Prostate gland (tissue), 2 donors: ENCODE data around the gene DCPS. TPM values are rescaled to one million over a fixed set of nuclear protein-coding genes. Genes with fewer than 3 reads are reported as not detected.

Experiments used
- DNase-seq: peaks from one replicate; pipeline ENCODE4 v3.0.0-alpha.2; 2019; ENCODE audit warnings: low spot score
- H3K27ac ChIP-seq, 2 donors: fragments of 200-600 bp; sonication (generic); 2 replicates each; pipeline ENCODE4 v1.5.1; 2017 to 2019
- H3K27me3 ChIP-seq: fragments of 200-600 bp; sonication (generic); replicated peaks from 2 replicates; pipeline ENCODE4 v1.5.1; 2019; ENCODE audit not compliant: insufficient read depth
- H3K36me3 ChIP-seq, 2 donors: fragments of 200-600 bp; sonication (generic); 1 replicate in 1 of 2; 2 replicates in 1 of 2; pipeline versions ENCODE4 v1.5.1 to v1.8.1; 2017 to 2019
- H3K4me1 ChIP-seq: fragments of 200-600 bp; sonication (generic); replicated peaks from 2 replicates; pipeline ENCODE4 v1.5.1; 2019
- H3K4me3 ChIP-seq, 2 donors: fragments of 200-600 bp; sonication (generic); 2 replicates each; pipeline ENCODE4 v1.5.1; 2017 to 2019
- H3K9me3 ChIP-seq: fragments of 200-600 bp; sonication (generic); 2 replicates; pipeline ENCODE4 v1.5.1; 2017
- CTCF ChIP-seq, 4 experiments: fragments of 200-600 bp in 2 of 4; fragments of 450-650 bp in 2 of 4; sonication (generic) in 2 of 4; IDR thresholded peaks; 1 replicate in 3 of 4; 2 replicates in 1 of 4; pipeline ENCODE4 v1.5.1; 2016 to 2019; ENCODE audit warnings: antibody characterized with exemption in 4 of 4, mild to moderate bottlenecking in 2 of 4, moderate library complexity in 2 of 4
- POLR2A ChIP-seq: fragments of 450-650 bp; IDR thresholded peaks from one replicate; pipeline ENCODE4 v1.6.1; 2016; ENCODE audit warnings: antibody characterized with exemption, mild to moderate bottlenecking
- POLR2AphosphoS5 ChIP-seq: sonication (generic); formaldehyde crosslinking; IDR thresholded peaks from one replicate; pipeline ENCODE4 v1.6.1; 2017; ENCODE audit warnings: antibody characterized with exemption
- whole genome bisulfite sequencing: methylation state at CpG from one replicate; pipeline ENCODE4 v1.1.5; 2018; 5-methylcytosine and 5-hydroxymethylcytosine counted together
- intact Hi-C: fragments of 100-400 bp; cut with DNase I; formaldehyde crosslinking; loops from one replicate; pipeline ENCODE4 v1.14.2; 2022
- total RNA-seq, 2 donors: library from RNA; depleted of rRNA; stranded (reverse); fragments of >200 nt; gene quantifications; one replicate each; pipeline ENCODE4 v1.1.0, GENCODE V29; 2016

Gene DCPS
- total RNA-seq, 2 donors from 2014 or later: 12.6 to 17.5 TPM

- no peaks in the 10 kb centered on the region for H3K9me3 ChIP-seq
- H3K36me3 ChIP-seq: no peaks in the 10 kb centered on the region
- TF ChIP-seq POLR2AphosphoS5 (no peak), CTCF (IDR thresholded peaks at IDR 0.05) (no peak), POLR2A (no peak)
- intact Hi-C loops: no loop called here
- no peak overlapping the region for H3K27ac ChIP-seq
- H3K4me1 ChIP-seq: no peaks in the 10 kb centered on the region
- no peak for DNase-seq
- H3K27me3 ChIP-seq: no peaks in the 10 kb centered on the region
- no peak overlapping the region for H3K4me3 ChIP-seq
- 52% methylated on average over 7 of the region's 7 CpGs for WGBS
These were observed 37.2 kb downstream of the DCPS start for GRCh38 chr11:126340960-126341606.

- no peaks in the 10 kb centered on the region for H3K27me3 ChIP-seq
- TF ChIP-seq POLR2AphosphoS5 (no peak), CTCF (IDR thresholded peaks at IDR 0.05) (no peak), POLR2A (no peak)
- intact Hi-C loops: no loop called here
- DNase-seq: no peak
- H3K36me3 ChIP-seq: no peaks in the 10 kb centered on the region
- H3K4me1 ChIP-seq: no peaks in the 10 kb centered on the region
- no peaks in the 10 kb centered on the region for H3K9me3 ChIP-seq
- WGBS: 73% methylated on average over 3 of the region's 3 CpGs
- no peak overlapping the region for H3K4me3 ChIP-seq
- H3K27ac ChIP-seq: no peak overlapping the region
These were observed 37.9 kb downstream of the DCPS start for GRCh38 chr11:126341760-126342161.

GRCh38 chr11:126343051-126343450, 39.2 kb downstream of the DCPS start:
- Histone ChIP-seq H3K9me3 (no peaks in the 10 kb centered on the region), H3K27ac (no peak overlapping the region), H3K4me1 (no peaks in the 10 kb centered on the region), H3K4me3 (no peak overlapping the region), H3K27me3 (no peaks in the 10 kb centered on the region), H3K36me3 (no peaks in the 10 kb centered on the region)
- TF ChIP-seq POLR2AphosphoS5 (no peak), POLR2A (no peak), CTCF (IDR thresholded peaks at IDR 0.05) (no peak)
- DNase-seq: no peak
- intact Hi-C loops: no loop called here
- 96% methylated on average over 16 of the region's 16 CpGs for WGBS

GRCh38 chr11:126344141-126345080, 40.6 kb downstream of the DCPS start:
- WGBS: 86% methylated on average over 11 of the region's 11 CpGs
- H3K4me1 ChIP-seq: no peaks in the 10 kb centered on the region

More at GRCh38 chr11:126344141-126345080, 40.6 kb downstream of the DCPS start:
- H3K9me3 ChIP-seq: no peaks in the 10 kb centered on the region
- intact Hi-C loops: no loop called here
- H3K27ac ChIP-seq: no peak overlapping the region
- no peak overlapping the region for H3K4me3 ChIP-seq
- H3K27me3 ChIP-seq: no peaks in the 10 kb centered on the region
- DNase-seq: no peak
- TF ChIP-seq POLR2AphosphoS5: no peak
- TF ChIP-seq CTCF (IDR thresholded peaks at IDR 0.05): no peak
- no peak for TF ChIP-seq POLR2A
- H3K36me3 ChIP-seq: no peaks in the 10 kb centered on the region
